HG02678 (cell line): ENCODE results near the gene MYO1G.

Experiments
- ATAC-seq: cut with Tn5 transposase; IDR thresholded peaks from one replicate; pipeline ENCODE4 v1.9.1; 2021; ENCODE audit warnings: mild to moderate bottlenecking, moderate library complexity; ENCODE audit not compliant: unreplicated experiment

The MYO1G gene

DNA sequence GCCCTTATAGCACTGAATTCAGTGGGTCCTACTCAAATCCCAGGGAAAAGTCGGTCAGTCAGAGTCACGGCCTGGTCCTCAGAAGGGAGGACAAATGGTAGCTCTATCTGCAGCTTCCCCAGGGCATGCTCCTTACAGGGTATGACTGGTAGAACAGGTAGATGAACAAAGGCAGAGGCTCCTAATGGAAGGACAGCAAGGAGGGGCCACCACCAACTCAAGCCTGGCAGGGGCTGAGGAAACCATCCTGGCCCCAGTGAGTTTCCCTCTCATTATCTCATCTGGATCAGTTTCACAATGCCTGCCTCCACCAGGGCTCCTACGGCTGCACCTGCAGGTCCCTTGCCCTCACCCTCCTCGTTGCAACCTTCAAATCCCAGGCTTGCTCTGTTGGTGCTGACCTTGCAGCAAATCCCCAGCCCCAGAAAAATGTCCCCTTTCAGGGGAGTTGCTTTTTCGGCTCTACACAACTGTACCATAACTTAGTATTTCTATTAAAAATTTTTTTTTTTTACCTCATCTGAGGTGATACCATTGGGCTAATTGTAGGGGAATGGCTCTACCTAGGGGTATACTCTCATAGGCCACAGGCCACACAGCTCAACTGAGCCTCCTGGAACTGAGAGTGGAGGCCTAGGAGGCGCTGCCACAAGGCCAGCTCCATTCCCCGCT is 2.4 kb upstream of the MYO1G start:
- no peak for ATAC-seq

DNA sequence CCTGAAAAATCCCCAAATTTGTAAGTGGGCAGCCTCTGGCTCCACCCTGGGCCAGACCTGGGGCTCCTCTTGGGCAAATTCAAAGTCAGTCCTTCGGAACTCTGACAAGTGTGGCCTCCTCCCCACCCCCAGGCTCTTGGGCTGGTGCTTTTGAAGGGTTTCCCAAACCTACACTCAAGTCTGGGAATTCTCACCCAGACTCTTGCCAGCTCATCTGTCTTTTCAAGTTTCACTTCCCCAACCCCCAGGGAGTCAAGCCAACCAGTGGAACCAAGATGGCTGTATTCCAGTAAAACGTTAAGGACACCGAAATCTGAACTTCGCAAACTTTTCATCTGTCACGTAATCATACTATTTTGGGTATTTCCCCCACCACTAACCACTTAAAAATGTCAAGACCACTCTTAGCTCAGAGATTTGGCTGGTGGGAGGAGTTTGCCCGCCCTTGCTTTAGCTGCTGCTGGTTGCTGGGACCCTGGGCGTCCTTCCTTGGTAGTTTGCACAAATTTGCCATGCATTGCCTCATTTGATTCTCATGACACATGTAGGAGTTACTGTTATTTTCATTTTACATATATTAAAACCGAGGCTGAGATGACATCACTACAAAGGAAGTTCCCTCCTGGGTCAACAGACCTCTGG is 1.7 kb upstream of the MYO1G start:
- peak; percentile 37 for ATAC-seq

- no peak for ATAC-seq
Observed at GRCh38 chr7:44979481-44980392, 922 bp upstream of the MYO1G start.

DNA sequence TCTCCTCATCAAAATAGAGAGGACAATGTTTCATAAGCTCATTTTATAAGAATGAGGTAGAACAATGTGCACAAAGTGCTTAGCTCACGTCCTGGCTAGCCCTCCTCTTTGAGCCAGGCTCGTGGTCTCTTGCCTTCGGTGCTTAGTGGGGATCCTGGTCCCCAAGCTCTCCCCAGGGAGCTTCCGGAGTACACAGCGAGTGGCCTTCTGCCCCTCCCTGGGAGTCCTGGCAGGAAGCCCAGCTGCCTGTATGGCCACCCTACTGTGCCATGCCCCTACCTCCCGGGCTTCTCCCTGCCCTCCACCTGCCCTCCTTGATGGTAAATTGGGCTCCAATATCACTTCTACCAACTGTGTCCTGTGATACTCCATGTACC is 868 bp downstream of the MYO1G start:
- no peak for ATAC-seq

DNA sequence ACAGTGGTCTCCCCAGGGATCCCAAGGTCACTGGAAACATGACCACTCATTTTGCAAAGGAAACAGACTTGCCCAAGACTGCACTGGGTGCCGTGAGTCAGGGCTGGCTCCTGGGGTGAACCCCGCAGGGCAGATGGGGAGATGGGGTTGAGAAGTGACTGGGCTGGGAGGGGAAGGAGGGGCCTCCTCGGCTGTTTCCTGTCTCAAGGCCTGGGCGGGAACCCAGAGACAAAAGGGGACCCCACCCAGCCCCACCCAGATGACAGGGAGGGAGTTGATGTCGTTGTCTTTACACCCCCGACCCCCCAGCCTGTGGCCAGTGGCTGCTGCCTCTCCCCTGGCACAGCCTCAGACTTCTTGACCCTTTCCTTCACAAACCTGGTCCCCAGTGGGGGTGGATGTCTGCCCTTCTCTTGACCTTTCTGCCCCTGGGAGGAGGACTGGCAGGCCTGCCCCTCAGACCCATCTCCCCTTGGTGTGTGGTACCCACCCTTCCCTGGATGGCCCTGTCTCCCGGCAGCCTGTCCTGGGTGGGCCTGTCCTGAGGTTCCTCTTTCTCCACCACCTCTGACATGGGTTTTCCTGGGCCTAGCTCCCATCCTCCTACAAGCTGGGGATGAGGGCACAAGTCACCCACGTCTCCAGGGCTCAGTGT is 1.4 kb downstream of the MYO1G start:
- ATAC-seq: no peak

GRCh38 chr7:44976746-44977196 is 2.0 kb downstream of the MYO1G start:
- no peak for ATAC-seq

GRCh38 chr7:44976040-44976745 is 2.6 kb downstream of the MYO1G start:
- no peak for ATAC-seq

DNA sequence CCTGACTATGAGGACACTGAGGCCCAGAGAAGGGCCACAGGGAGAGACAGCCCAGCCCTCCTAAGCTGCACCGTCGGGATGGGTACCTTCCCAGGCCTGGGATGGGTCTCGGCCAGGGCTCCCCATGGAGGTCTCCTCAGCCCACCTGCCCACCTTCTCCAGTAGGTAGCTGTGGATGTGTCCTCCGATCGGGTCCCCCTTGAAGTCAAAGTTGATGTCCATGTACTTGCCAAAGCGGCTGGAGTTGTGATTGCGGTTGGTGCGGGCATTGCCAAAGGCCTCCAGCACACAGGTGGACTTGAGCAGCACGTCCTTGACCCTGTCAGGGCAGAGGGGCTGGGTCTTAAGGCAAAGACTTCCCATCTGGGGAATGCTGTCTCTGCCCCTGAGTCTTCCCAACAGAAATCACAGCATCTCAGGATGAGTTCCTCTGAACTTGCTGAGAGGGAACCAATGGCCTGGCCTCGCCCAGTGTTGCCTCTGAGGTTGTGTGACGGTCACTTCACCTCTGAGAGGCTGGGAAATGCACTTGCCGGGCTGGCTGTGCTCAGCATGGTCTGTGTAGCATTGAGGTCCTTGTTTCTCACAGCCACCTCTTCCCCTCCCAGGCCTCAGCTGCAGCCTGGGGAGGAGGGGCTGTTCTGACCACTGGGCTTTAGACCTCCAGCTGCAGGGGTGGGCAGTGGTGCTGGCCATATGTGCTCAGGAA is 3.3 kb downstream of the MYO1G start:
- ATAC-seq: no peak

DNA sequence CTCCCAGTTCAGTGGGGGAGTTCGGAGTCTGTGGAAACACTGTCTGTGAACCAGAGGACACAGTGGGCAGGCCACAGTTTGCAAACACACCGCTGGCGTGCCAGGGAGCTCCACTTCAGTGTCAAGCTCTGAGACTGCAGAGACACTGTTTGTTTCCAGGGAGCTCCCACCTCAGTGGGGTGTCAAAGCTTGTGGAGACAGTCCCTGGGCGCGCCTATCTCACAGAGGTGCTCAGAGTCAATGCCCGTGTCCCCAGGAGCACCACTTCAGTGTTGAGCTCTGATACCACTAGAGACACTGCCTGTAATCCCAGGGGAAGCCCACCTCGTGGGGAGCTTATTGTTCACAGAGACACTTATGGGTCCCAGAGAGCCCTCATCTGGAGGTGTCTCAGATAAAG is 4.3 kb downstream of the MYO1G start:
- ATAC-seq: no peak

DNA sequence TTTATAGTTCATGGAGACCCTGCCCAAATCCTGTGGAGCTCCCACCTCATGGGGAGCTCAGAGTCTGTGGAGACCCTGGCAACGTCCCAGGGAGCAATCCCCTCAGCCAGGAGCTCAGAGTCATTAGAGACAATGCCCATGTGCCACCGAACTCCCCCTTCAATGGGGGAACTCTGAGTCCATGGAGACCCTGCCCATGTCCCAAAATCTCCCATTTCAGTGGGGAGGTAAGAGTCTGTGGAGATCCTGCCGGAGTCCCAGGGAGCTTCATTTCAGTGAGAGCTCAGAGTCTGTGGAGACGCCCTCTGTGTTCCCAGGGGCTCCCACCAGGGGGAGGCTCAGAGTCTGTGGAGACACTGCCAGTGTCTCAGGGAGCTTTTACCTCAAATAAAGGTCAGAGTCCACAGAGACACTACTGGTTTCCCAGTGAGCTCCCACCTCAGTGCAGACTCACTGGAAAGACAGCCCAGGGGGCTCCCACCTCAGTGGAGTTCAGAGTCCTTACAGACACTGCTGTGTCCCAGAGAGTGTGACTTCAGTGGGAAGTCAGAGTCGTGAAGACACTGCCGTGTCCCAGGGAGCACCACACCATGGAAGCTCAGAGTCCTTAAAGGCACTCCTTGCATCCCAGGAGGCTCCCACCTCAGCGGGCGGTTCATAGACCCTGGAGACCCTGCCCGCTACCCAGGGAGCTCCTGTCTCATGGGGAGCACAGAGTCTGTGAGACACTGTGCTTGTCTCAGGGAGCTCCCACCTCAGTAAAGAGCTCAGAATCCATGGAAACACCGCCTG is 5.0 kb downstream of the MYO1G start:
- ATAC-seq: no peak

GRCh38 chr7:44972562-44972961 is 6.3 kb downstream of the MYO1G start:
- no peak for ATAC-seq

- no peak for ATAC-seq
Observed at GRCh38 chr7:44971902-44972441, 6.8 kb downstream of the MYO1G start.

GRCh38 chr7:44971188-44971901 is 7.5 kb downstream of the MYO1G start:
- no peak for ATAC-seq

GRCh38 chr7:44970523-44971051 is 8.2 kb downstream of the MYO1G start:
- ATAC-seq: no peak

DNA sequence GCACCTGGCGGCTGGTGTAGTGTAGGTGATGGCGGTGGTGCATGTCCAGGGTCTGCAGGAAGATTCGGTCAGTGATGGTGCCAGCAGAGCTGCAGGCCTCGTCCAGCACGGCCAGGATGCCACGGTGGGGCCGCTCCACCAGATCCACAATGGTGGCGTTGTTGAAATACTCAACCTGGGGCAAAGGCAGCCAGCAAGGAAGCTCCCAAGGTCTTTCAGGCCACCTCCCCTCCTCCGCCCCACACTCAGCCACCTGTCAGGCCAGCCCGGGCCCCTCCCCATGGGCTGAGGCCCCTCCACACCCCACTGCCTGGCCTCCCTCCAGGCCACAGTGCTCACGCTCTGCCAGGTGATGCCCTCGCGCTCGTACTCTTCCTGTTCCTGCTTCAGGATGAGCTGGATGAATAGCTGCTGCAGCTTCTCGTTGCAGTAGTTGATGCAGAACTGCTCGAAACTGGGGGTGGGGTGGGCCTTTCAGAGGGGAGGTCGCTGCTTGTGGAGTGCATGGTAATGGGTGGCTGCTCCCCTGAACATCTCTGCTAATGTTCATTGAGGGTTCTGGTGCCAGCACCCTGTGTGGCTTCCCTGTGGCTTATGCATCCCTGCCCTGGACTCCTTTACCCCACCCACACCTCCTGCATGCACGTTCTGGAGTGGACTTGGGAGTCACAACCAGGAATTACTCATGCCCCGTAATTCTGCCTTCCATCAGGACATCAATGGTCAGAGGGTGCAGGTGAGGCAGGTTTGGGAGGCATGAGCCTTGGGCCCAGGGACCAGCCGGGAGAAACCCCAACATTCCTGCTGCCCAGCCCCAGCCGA is 8.9 kb downstream of the MYO1G start:
- ATAC-seq: no peak

DNA sequence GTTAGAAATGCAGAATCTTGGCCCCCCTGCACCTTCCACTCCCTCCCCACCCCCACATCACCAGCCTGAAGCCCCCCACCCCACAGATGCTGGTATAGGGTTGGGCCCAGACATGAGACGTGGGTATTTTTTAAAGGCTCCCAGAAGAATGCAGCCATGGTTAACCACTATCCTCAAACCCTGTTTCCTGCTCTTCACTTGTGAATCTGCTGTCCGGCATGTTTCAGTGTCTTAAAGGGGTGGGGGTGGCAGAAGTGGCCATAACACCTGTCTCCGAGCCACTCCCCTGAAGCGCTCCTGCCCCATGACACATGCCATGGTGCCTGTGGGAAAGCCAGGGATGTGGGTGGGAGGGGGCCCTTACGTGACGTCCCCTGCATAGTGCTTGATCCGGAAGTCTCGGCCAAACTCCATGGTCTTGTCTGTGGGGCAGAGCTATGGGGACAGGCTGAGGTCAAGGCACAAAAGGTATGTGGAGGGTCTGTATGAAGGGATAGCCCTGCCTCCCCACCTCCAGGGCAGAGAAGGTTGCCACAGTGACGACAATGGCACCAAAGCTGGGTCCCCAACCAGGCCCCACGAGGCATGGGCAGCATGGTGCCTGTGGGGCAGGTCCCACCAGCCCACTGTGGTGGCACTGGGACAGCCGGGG is 9.6 kb downstream of the MYO1G start:
- ATAC-seq: no peak
